GM12874 (cell line): ENCODE measurements around the gene HPSE.

Experiments used
- TF ChIP-seq, protein P1 (sequence below): IDR thresholded peaks from 2 replicates; pipeline ENCODE4 v1.5.1; 2011; ENCODE audit warnings: low read depth, mild to moderate bottlenecking, control low read depth, low read length, moderate library complexity; ENCODE audit not compliant: insufficient read depth

The HPSE gene

DNA sequence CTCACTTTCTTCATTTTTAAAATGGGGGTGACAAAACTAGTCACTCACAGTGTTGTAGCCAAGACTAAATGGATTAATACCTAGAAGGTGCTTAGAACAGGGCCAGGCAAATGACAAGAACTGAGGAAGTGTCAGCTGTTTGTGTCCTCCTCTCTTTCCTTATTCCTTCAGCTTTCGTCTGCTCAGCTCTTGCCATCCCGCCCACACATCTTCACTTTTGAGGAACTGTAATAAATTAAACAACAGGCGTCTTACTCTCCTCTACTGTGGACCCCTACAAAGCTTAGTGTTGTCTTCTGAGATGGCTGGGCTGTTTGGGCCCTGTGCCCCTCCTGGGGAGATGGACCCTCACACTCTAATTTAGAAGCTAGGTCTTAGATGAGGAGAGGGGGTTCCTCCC is 2.7 kb downstream of the HPSE start:
- TF ChIP-seq, protein P1, sequence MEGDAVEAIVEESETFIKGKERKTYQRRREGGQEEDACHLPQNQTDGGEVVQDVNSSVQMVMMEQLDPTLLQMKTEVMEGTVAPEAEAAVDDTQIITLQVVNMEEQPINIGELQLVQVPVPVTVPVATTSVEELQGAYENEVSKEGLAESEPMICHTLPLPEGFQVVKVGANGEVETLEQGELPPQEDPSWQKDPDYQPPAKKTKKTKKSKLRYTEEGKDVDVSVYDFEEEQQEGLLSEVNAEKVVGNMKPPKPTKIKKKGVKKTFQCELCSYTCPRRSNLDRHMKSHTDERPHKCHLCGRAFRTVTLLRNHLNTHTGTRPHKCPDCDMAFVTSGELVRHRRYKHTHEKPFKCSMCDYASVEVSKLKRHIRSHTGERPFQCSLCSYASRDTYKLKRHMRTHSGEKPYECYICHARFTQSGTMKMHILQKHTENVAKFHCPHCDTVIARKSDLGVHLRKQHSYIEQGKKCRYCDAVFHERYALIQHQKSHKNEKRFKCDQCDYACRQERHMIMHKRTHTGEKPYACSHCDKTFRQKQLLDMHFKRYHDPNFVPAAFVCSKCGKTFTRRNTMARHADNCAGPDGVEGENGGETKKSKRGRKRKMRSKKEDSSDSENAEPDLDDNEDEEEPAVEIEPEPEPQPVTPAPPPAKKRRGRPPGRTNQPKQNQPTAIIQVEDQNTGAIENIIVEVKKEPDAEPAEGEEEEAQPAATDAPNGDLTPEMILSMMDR = no peak

DNA sequence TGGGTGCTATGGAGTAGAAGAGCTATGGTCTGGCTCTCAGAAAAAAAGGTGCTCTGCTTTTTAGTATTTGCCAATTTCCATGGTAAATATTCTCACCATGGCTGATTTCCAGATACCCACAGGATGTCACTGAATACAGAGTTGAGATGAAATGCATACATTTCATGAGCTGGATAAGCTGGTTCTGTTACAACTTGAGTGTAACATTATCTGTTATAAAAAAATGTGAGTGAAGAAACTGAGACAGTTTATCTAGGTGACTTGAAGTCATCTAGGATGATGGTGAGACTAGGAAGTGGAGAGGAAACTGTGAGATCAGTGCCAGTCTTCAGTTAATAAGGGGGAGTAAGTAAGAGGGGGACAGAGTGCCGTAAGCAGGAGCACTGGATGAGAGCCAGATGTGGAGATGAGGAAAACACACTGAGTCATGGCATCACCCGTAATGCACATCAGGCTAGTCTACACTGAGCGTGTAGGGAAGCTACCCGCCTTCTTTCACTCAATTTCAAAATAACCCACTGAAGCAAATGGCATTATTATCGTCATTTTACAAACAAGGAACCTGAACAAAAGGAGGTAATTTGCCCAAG is 5.0 kb downstream of the HPSE start:
- TF ChIP-seq, protein P1 = no peak

DNA sequence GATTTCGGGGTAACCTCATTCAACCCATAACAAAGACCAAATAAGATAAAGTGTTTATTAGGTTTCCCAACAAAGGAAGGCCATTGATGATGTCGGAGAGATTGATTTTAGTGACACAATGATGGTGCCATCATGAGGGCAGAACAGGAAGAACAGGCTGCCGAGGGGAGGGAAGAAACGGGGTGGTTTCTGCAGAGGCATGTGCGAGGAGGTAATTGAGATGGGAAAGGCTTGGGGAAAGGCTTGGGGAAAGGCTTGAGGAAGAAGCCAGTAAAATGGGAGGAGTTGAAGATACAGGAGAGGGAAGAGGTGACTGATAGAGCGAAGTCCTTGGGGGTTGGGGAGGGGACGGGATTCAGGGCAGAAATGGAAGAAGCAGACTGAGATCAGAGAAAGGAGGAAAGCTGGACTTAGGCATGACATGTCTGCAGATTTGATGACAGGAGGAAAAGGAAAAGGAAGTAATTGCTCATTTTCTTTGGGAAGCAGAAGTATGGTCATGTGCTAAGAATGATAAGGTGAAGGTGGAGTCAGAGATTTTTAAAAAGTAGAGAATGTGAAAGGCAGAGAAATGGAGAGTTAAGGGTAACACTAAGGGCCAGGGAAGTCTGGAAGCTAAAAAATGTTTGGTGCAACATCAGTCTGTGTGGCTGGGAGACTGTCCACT is 6.0 kb downstream of the HPSE start:
- TF ChIP-seq, protein P1 = peak; percentile 36; the same call in 1 of the 2 replicates

DNA sequence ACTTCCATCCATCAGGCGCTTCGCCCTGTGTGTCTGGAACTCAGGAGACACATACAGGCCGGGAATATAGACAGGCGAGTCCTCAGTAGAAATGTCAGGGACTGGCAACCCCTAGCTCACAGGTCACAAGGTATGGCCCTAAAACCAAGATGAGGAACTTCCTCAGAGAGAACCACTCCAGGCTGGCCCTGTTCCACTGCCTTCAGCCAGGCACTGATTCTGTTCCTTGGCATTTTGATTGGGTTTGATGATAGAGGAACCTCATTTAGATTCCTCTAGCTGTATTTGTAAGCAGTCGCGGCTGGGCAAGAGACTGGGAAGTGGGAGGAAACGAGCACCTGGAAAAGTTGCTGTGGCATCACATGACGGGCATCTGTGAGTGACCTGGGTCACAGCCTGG is 8.1 kb downstream of the HPSE start:
- TF ChIP-seq, protein P1 = no peak

DNA sequence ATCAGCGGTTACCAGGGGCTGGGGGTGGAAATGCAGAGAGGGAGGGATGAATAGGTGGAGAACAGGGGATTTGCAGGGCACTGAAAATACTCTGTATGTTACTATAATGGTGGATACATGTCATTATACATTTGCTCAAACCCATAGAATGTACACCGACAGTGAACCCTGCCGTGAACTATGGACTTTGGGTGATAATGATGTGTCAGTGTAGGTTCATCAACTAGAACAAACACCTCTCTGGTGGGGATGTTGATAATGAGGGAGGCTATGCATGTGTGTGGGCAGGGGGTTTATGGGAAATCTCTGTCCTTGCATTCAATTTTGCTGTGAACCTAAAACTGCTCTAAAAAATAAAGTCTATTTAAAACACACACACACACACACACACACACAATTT is 11.5 kb downstream of the HPSE start:
- TF ChIP-seq, protein P1 = no peak

DNA sequence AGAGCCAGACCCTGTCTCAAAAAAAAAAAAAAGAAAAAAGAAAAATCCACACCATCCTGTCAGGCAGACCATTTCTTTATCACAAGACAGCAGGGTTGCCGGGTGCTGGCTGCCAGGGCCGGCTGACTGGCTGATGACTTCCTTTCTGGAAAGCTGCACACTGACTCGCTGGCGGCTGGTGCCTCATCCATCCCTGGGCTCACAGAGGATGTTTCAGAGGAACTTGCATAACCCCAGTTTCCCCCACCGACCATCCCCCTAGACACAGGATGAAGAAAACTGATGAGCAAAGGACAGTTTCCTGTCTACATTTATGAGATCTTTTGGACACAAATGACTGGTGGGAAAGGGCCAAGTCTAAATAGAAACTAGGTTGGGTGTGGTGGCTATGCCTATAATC is 14.1 kb downstream of the HPSE start:
- TF ChIP-seq, protein P1 = no peak

DNA sequence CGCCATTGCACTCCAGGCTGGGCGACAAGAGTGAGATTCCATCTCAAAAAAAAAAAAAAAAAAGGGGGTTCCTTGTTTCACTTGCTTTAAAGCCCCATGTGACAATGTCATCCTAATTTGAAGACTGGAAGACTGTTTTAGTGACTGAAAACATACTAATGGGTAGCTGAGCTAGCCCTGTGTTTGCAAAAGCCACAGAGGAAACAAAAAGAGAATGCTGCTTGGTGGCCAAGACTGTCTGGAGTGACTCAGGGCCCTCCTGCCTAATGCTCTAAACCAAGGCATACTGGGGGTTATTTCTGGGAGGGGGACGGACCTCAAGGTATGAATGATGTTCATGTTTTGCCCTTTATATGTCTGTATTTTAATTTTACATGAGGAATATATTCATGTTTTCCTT is 16.0 kb downstream of the HPSE start:
- TF ChIP-seq, protein P1 = no peak
